KBM-7 (cell line): ENCODE results near the gene GRAMD1A.
"Not testable (repeated sequence)": the region's sequence is repeated elsewhere in the genome, so short reads cannot be mapped to it uniquely, and the experiment has no call there.

Experiments used
- DNase-seq: peaks from one replicate; pipeline ENCODE4 v3.0.0-alpha.2; 2015
- in situ Hi-C: fragments of 300-500 bp; cut with MboI; formaldehyde crosslinking; loops from 2 replicates; pipeline ENCODE4 v1.14.3; 2020; ENCODE audit warnings: low sequenced_read_pairs, low pct_unique_long_range_greater_than_20kb, mixed read lengths

Gene GRAMD1A

DNA sequence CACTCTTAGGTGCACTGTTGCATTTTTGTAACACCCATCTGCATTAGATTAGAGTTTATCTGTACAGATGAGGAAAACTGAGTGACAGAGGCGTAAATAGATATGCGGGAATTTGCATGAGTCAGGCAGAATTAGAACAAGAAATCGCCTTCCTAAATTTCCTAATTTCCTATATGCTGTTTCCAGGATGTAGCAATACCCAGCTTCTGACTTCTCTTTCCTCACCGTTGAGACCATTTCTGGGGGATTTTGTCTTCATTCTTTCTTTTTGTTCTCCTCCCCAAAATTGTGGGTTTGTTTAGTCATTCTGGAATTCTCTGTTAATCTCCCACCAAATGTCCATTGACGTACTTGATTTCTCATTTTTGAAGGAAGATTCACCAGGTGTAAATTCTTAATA, 25.5 kb upstream of the GRAMD1A start:
- in situ Hi-C loops, result no loop called here
- no peak for DNase-seq

DNA sequence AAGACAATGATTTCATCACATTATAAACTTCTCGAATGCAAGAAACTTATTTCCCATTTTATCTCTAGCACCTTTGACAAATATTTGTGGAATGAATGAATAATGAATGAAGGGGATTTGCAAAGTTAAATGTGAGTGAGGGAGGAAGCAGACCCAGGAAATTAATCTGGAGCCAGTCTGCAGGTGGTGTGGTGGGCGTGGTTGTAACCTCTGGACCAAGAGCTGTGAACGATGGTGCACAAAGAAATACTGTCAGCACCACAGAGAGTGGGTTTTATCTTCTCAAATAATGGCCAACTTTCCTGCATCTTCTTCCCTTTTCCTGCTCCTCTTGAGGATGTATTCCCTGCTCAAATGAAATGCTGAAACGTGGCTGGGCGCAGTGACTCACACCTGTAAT, 25.1 kb upstream of the GRAMD1A start:
- in situ Hi-C loops, result no loop called here
- DNase-seq, result no peak

DNA sequence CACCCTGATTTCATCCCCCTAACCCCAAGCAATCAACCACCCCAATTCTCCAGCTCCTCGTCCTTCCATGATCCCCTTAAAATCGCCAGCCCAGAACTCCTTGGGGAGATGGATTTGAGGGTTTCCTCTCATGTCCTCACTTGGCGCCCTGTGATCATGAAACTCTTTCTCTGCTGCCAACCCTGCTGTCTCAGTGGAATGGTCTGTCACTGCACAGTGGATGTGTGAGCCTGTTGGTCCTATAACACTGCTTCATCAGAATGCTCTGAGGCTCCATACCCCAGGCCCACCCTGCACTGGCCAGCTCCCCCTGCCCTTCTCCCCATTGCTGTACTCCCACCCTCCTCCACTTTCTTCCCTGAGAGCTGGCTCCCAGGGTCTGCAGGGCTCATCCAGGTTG, 23.5 kb upstream of the GRAMD1A start:
- in situ Hi-C loops, result no loop called here
- no peak for DNase-seq

DNA sequence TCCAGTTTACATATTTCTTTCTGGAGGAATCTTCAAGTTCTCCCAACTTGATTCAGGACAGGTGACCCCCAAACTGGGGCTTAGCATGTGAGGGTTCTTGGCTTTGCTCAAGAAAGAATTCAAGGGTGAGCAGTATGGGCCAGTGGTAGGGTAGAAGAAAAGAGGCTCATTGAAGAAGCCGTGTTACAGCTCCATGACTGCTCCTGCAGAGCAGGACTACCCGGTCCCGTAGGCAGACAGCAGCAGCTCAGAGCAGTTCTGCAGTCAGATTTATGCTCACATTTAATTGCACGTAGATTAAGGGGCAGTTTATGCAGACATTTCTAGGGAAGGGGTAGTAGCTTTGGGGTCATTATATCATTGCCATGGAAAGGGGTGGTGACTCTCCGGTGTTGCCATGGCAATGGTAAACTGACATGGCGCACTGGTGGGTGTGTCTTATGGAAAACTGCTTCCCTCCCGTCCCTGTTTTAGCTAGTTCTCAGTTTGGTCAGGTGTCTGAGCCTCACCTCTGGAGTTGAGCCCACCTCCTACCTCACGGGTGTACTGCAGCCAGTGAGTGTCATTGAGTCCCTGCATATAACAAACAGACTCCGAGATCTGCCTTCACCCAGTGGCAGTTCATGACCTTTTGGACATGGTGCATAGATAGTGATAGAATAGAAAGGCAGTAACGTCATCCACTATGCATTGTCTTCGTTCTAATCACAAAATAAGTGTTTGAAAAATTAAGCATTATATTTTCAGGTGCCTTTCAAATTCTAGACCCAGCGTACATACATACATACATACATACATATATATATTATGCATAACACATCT, 20.1 kb upstream of the GRAMD1A start:
- in situ Hi-C loops, result no loop called here
- no peak for DNase-seq

DNA sequence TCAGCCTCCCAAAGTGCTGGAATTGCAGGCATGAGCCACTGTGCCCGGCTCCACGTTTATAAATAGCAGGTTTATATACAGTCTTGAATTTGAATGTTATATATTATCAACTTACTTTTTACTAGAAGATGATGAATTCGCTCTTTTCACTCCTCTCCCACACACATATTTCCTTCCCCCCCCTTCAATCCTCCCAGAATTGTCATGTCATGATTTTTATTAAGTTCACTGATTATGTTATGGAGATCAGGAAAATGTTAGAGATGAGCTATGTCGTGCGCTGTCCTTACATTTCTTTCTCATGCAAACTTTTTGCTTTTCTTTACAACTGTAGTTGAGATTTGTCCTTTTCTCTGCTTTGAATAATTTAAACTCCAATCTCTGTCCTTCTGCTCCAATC, 17.8 kb upstream of the GRAMD1A start:
- no peak for DNase-seq
- in situ Hi-C loops, result no loop called here

DNA sequence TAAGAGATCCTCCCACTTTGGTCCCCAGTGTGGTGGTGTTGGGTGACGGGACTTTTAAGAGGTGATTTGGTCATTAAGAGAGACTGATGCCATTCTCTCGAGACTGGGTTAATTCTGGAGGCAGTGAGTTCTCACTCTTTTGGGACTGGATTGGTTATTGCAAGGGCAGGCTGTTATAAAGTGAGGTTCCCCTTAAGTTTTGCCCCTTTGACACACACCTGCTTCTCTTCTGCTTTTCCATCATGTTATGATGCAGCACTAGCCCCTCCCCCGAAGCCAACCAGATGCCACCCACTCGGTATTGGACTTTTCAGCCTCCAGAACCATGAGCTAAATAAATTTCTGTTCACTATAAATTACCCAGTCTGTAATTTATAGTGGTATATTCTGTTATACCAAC, 16.3 kb upstream of the GRAMD1A start:
- DNase-seq, result no peak
- in situ Hi-C loops, result no loop called here

DNA sequence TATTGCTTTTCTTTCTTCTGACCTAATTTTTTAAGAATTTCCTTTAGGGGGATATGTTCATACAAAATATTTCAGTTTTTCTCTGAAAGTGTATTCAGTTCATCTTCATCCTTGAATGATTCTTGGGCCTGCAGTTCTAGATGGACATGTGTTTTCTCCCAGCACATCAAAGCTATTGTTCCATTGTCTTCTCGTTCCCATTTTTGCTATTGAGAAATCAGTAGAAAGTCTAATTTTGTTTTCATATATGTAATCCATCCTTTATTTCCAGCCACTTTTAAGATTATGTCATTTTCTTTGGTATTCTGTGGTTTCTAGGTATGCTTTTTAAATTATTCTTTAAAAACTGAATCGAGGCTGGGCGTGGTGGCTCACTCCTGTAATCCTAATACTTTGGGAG, 15.8 kb upstream of the GRAMD1A start:
- in situ Hi-C loops, result no loop called here

DNA sequence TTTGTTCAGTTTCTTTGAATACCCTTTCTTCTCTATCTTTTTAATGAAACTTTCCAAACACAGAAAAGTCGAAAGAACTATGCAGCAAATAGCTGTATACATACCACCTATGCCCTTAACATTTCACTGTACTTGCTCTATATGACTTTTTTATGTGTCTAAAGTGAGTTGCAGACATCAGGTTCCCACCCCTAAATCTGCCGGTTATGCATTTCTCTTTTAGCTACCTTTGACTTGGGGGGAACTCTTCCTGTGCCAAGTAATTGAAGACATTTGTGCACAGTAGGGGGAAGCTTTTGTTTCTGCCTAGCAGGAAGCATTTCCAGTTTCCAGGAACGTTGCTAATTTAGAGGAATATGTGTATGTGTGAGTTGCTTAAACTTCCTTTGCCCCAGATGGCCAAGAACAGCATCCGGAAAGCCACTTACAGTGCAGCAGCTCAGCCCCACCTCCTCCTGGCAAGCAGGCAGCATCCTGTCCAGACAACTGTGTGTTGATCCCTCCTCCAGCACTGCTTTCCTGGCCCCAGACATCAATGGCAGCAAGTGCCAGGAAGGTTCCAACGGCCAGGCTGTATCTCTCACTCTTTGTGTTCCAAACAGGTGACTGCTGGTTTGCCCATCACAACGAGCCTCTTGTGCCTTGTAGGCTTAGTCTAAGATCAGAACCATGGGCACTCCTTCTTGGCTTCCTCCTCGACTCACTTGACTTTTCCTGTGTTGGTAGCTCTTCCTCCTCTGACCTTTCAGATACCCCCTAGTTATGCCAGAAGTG, 14.7 kb upstream of the GRAMD1A start:
- DNase-seq, result peak; percentile 40
- in situ Hi-C loops, result no loop called here

More for the DNA sequence above, 15.8 kb upstream of the GRAMD1A start:
- DNase-seq, result no peak

DNA sequence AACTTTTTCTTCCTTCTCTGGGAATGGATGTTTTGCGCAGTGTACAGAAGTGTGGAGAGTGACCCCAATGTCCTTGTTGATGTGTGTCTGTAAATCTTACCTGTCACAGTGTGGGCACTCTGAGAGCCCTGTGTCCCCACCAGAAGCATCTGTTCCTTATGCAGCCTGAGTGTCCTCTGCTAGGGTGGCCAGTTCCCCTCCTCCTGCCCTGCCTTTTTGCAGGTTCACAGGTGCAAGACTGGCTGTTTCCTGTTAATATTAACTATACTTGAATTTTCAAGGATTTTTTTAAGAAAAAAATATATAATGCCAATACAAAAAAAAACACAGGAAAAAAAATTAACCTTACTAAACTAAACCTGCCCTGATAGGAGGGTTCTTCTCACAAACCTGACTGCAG, 12.0 kb upstream of the GRAMD1A start:
- DNase-seq, result no peak
- in situ Hi-C loops, result no loop called here

DNA sequence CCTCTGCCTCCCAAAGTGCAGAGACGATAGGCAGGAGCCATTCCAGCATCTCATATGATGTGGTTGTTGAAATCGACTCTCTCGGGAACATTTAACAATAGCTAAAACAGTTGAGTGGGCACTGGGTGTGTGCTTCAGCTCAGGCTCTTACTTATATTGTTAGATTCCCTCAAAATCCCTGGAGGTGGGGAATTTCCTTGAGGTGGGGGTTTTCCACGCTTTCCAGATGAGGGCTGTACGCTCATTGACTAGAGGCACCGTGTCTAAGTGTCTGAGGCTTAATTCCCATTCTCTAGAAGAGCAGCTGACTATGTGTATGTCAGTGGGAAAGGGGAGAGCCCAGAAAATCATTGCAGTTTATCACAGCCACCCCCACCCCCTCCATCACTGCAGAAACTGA, 10.8 kb upstream of the GRAMD1A start:
- in situ Hi-C loops, result no loop called here
- no peak for DNase-seq

DNA sequence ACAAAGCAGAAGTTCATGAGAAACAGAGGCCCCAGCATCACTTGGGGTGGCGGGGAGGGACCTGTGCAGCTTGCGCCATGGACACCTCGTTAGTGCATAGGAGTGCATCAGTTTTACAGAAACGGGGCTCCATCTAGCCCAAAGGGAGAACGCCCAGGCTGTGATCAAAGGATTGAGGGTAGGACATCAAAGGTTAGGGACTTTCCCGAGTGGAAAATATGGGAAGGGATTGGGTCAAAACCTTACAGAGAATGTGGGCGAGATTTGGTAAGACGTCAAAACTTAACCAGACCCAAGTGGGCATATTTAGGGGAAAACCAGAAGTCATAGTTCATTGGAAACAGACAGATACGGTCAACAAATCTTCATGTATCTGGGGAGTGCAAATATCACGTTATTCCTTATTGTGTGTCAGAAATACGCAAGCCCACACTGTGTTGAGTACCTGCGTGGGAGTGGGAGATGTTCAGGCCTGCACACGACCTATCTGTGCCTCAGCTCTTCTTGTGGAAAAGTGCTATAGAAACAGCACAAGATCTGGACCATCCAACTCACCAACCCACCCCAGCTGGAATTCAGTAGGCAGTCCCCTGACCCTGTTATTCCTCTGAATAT, 9.4 kb upstream of the GRAMD1A start:
- no peak for DNase-seq
- in situ Hi-C loops, result no loop called here

DNA sequence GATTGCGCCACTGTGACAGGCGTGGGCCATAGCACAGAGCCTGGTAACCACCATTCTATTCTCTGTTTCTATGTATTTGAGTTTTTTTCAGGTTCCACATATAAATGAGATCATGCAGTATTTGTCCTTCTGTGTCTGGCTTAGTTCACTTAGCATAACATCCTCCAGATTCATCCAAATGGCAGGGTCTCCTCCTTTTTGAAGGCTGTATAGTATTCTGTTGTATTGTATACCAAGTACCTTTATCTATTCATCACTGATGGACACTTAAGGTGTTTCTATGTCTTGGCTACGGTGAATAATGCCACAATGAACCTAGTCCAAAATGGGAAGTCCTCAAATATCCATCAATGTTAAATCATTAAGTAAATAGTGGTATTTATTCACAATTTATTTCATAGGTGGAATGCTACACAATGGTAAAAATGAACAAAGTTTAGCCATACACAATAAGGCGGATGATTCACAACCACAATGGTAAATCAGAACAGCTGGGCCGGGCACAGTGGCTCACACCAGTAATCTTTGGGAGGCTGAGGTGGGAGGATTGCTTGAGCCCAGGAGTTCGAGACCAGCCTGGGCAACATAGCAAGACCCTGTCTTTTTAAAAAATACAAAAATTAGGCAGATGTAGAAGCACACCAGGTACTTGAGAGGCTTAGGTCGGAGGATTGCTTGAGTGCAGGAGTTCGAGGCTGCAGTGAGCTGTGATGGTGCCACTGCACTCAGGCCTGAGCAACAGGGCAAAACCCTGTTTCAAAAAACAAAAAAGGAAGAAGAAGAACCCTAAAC, 8.4 kb upstream of the GRAMD1A start:
- in situ Hi-C loops, result no loop called here

DNA sequence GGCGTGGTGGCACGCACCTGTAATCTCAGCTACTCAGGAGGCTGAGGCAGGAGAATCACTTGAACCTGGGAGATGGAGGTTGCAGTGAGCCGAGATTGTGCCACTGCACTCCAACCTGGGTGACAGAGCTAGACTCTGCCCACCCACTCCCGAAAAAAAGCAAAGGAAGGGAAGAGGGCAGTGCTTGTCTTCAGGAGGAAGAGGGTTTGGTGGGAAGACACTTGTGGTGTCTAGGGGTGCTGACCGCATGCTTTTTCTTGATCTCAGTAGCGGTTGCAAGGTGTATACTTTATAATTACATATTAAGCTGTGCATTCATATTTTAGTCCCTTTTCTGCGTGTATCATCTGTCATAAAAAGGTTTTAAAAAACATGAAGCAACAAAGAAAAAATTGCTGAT, 7.5 kb upstream of the GRAMD1A start:
- in situ Hi-C loops, DNase-seq: not testable (repeated sequence)

More for the DNA sequence above, 8.4 kb upstream of the GRAMD1A start:
- no peak for DNase-seq

DNA sequence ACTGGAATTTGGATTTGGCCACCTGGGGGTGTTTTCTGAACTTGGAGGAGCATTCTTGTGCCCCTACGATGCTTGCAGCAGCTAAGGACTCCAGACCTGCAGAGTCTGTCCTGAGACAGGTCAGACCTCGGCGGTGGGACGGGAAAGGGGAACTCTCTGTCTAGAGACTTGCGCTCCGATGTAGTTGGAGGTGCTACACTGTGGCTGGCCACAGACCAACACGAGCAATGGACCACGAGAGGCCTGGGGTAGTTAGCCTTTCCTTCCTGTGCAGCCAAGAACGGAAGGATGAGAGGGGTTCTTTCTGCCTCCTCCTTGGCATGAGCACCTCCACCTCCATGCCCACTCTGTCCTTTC, 5.9 kb upstream of the GRAMD1A start:
- no peak for DNase-seq
- in situ Hi-C loops, result no loop called here

DNA sequence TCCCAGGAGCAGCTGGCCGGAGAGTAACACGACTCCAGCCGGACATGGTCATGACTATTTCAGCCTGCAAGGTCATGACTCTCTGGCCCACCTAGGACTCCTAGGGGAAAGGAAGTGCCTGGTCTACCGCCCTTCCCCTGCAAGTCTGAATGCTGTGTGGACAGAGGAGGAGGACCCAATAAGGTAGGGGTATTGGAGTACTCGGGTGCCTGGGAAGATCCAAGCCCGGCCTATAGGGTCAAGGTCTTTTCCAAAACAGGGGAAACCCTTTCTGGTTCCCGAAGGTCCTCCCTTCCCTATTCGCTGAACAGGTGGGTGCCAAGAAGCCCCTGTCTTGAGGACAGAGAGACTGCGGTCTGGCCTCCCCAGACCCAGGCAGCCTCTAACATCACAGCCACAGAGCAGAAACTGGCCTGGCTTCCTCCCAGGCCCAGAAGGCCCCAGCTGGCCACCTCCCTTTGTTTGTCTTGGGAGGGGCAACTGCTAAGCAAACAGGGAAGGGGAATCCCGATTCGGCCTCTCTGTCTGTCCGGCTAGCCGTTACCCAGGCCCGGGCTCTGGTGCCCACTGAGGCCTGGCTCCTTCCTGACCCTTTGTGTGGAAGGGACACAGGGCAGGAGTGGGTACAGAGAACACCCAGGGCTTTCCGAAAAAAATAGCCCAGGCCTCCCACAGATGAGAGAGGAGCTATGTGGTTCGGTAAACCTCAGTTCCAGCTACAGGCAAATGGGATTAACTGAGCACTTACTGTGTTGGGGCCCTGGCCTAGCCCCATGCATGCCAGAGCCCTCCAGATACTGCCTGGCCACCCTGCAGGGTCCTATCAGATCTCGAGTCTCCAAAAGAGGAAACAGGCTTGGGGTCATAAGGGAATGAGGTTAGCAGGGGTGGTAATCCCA, 5.2 kb upstream of the GRAMD1A start:
- DNase-seq, result no peak
- in situ Hi-C loops, result no loop called here

DNA sequence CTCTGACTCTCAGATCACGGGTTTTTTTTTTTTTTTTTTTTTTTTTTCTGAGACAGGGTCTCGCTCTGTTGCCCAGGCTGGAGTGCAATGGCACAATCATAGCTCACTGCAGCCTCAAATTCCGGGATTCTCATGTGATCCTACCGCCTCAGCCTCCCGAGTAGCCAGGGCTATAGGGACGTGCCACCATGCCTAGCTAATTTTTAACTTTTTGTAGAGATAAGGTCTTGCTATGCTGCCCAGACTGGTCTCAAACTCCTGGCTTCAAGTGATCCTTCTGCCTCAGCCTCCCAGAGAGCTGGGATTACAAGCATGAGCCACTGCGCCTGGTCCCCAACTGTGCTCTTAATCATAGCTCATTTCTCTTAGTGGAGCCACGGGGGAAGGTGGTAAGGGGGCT, 4.6 kb upstream of the GRAMD1A start:
- no peak for DNase-seq
- in situ Hi-C loops, result no loop called here

DNA sequence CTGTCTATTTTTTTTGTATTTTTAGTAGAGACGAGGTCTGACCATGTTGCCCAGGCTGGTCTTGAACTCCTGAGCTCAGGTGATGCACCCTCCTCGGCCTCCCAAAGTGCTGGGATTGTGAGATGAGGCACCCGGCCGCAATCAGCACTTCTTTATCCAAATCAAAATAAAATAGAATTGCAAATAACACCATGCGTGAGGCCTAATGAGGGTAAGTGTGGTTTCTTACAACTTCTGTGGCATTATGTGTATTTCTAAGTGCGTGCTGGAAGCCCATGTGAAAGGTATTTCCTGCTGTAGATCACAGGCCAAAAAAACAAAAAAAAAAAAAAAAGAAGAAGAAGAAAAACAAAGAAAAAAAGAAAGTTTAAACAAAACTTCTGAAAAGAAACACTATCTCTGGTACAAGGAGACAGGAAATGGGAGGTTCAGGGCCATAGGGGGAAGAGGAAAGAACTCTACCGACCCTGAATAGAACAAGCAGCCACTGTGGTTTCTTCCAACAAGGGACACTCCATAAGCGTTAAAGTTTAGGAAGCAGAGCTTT, 3.0 kb upstream of the GRAMD1A start:
- in situ Hi-C loops, result no loop called here
- peak; percentile 76 for DNase-seq

DNA sequence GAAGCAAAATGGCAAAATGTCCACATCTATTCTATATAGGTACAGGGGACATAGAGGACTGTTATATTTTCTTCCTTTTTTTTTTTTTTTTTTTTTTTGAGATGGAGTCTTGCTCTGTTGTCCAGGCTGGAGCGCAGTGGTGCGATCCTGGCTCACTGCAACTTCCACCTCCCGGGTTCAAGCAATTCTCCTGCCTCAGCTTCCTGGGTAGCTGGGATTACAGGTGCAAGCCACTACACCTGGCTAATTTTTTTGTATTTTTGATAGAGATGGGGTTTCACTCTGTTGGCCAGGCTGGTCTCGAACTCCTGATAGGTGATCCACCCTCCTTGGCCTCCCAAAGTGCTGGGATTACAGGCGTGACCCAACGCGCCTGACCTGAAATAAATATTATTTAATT, 1.9 kb upstream of the GRAMD1A start:
- in situ Hi-C loops, DNase-seq: not testable (repeated sequence)
